HepG2 (cell line): Measurements from ENCODE around the gene CDYL. TPM values are rescaled to one million over a fixed set of nuclear protein-coding genes. Genes with fewer than 3 reads are reported as not detected.

ENCODE experiments used
- CEBPB ChIP-seq: IDR thresholded peaks from 2 replicates; pipeline ENCODE4 v1.6.1; 2011; ENCODE audit warnings: low read depth, low read length, improper control_type of control experiment, borderline replicate concordance
- CEBPG ChIP-seq: IDR thresholded peaks from 2 replicates; pipeline ENCODE4 v1.6.1; 2016
- DPF2 ChIP-seq: sonication (generic); formaldehyde crosslinking; IDR thresholded peaks from 2 replicates; pipeline ENCODE4 v1.4.0; 2020; ENCODE audit warnings: mild to moderate bottlenecking, low read depth, missing genetic modification reagents, borderline replicate concordance
- ETV6 ChIP-seq: sonication (generic); formaldehyde crosslinking; conservative IDR thresholded peaks from 2 replicates; pipeline ENCODE4 v1.4.0; 2020; ENCODE audit warnings: missing genetic modification reagents
- FUBP1 ChIP-seq: sonication (generic); formaldehyde crosslinking; IDR thresholded peaks from 2 replicates; pipeline ENCODE4 v1.5.1; 2020; ENCODE audit warnings: missing genetic modification reagents, mild to moderate bottlenecking, borderline replicate concordance
- HMGA1 ChIP-seq: sonication (generic); formaldehyde crosslinking; conservative IDR thresholded peaks from 2 replicates; pipeline ENCODE4 v1.4.0; 2020; ENCODE audit warnings: missing genetic modification reagents
- IRF1 ChIP-seq: sonication (generic); formaldehyde crosslinking; IDR thresholded peaks from 2 replicates; pipeline ENCODE4 v1.4.0; 2020; ENCODE audit warnings: low read depth, mild to moderate bottlenecking, missing genetic modification reagents
- KDM1A ChIP-seq: IDR thresholded peaks from 2 replicates; pipeline ENCODE4 v1.6.1; 2016; ENCODE audit warnings: missing compliant biosample characterization
- KLF13 ChIP-seq: sonication (generic); formaldehyde crosslinking; IDR thresholded peaks from 2 replicates; pipeline ENCODE4 v1.4.0; 2020; ENCODE audit warnings: mild to moderate bottlenecking, missing genetic modification reagents
- KLF15 ChIP-seq: sonication (generic); formaldehyde crosslinking; IDR thresholded peaks from 2 replicates; pipeline ENCODE4 v1.8.1; 2023; ENCODE audit warnings: borderline replicate concordance, mild to moderate bottlenecking, inconsistent platforms, missing genetic modification reagents, mixed read lengths
- MBD4 ChIP-seq: IDR thresholded peaks from 2 replicates; pipeline ENCODE4 v1.6.1; 2012; ENCODE audit warnings: low read length, inconsistent platforms, borderline replicate concordance
- PBX3 ChIP-seq: sonication (generic); formaldehyde crosslinking; IDR thresholded peaks from 2 replicates; pipeline ENCODE4 v1.8.1; 2023; ENCODE audit warnings: missing genetic modification reagents, inconsistent platforms, borderline replicate concordance
- PCBP1 ChIP-seq: fragments of 200-400 bp; formaldehyde crosslinking; IDR thresholded peaks from 2 replicates; pipeline ENCODE4 v1.6.1; 2017; ENCODE audit warnings: mild to moderate bottlenecking, low read depth, low read length, borderline replicate concordance
- POLR2A ChIP-seq, 2 experiments: IDR thresholded peaks; 2 replicates each; pipeline ENCODE4 v1.6.1; 2011; ENCODE audit warnings: low read depth in 2 of 2, low read length in 2 of 2, mild to moderate bottlenecking in 1 of 2, moderate library complexity in 1 of 2; ENCODE audit not compliant: insufficient read depth in 1 of 2
- RFX3 ChIP-seq: IDR thresholded peaks from 2 replicates; pipeline ENCODE4 v1.6.1; 2016; ENCODE audit warnings: missing biosample characterization, missing genetic modification reagents
- TEAD2 ChIP-seq: sonication (generic); formaldehyde crosslinking; IDR thresholded peaks from 2 replicates; pipeline ENCODE4 v1.9.0; 2021; ENCODE audit warnings: missing genetic modification reagents
- ZC3H4 ChIP-seq: sonication (generic); formaldehyde crosslinking; IDR thresholded peaks from 2 replicates; pipeline ENCODE4 v1.4.0; 2020; ENCODE audit warnings: missing genetic modification reagents, borderline replicate concordance
- ZMAT5 ChIP-seq: sonication (generic); formaldehyde crosslinking; IDR thresholded peaks from 2 replicates; pipeline ENCODE4 v1.5.0; 2020; ENCODE audit warnings: mild to moderate bottlenecking, low read depth, missing genetic modification reagents, borderline replicate concordance
- ZNF30 ChIP-seq: sonication (generic); formaldehyde crosslinking; IDR thresholded peaks from 2 replicates; pipeline ENCODE4 v1.5.0; 2020; ENCODE audit warnings: mild to moderate bottlenecking, missing genetic modification reagents
- ZNF441 ChIP-seq: sonication (generic); formaldehyde crosslinking; IDR thresholded peaks from 2 replicates; pipeline ENCODE4 v1.7.0; 2021; ENCODE audit warnings: missing genetic modification reagents, borderline replicate concordance
- ZNF451 ChIP-seq: sonication (generic); formaldehyde crosslinking; IDR thresholded peaks from 2 replicates; pipeline ENCODE4 v1.5.0; 2020; ENCODE audit warnings: mild to moderate bottlenecking, missing genetic modification reagents
- ZNF546 ChIP-seq: sonication (generic); formaldehyde crosslinking; conservative IDR thresholded peaks from 2 replicates; pipeline ENCODE4 v1.8.1; 2023; ENCODE audit warnings: mild to moderate bottlenecking, missing genetic modification reagents
- ZNF549 ChIP-seq: sonication (generic); formaldehyde crosslinking; IDR thresholded peaks from 2 replicates; pipeline ENCODE4 v1.5.0; 2020; ENCODE audit warnings: missing genetic modification reagents
- ZNF562 ChIP-seq: sonication (generic); formaldehyde crosslinking; IDR thresholded peaks from 2 replicates; pipeline ENCODE4 v1.8.0; 2022; ENCODE audit warnings: missing genetic modification reagents, borderline replicate concordance
- ZNF670 ChIP-seq: sonication (generic); formaldehyde crosslinking; IDR thresholded peaks from 2 replicates; pipeline ENCODE4 v1.8.0; 2022; ENCODE audit warnings: mild to moderate bottlenecking, missing genetic modification reagents, borderline replicate concordance
- ZNF780A ChIP-seq: sonication (generic); formaldehyde crosslinking; IDR thresholded peaks from 2 replicates; pipeline ENCODE4 v1.8.0; 2022; ENCODE audit warnings: mild to moderate bottlenecking, missing genetic modification reagents, moderate library complexity
- ZNF788 ChIP-seq: sonication (generic); formaldehyde crosslinking; IDR thresholded peaks from 2 replicates; pipeline ENCODE4 v1.5.0; 2020; ENCODE audit warnings: mild to moderate bottlenecking, missing genetic modification reagents, borderline replicate concordance
- polyA plus RNA-seq, 8 experiments: library from polyadenylated mRNA; depleted of rRNA in 3 of 8; stranded (reverse) in 7 of 8; unstranded in 1 of 8; fragments of >200 nt; fragmentation: Illumina TruSeq in 4 of 8; extraction: Trizol in 4 of 8; gene quantifications; 2 replicates each; pipeline versions ENCODE4 v1.2.1 to v1.2.3, GENCODE V29; 2011 to 2016; ENCODE audit warnings: low read depth in 4 of 8, missing spikeins in 1 of 8, mixed read lengths in 1 of 8; ENCODE audit not compliant: insufficient read depth in 1 of 8
- total RNA-seq, 5 experiments: library from RNA; depleted of rRNA; stranded (reverse); fragments of >200 nt; fragmentation: Illumina TruSeq; extraction: Trizol; gene quantifications; 2 replicates each; pipeline ENCODE4 v1.2.3, GENCODE V29; 2016; ENCODE audit warnings: low read depth in 1 of 5

CDYL gene
- total and polyA plus RNA-seq, 2 of the 13 experiments (the other 11 are each of a cell fraction or from before 2014, with no cell fraction given): 22.8 to 105 TPM

- 0 out of 2 replicates have a peak, but pooled peaks have one; percentile 80 for TF ChIP-seq FUBP1 (CRISPR knock-in tag)
- TF ChIP-seq KDM1A: no peak
- no peak for TF ChIP-seq CEBPB
- peak; percentile 74; the same call in 1 of the 2 replicates for TF ChIP-seq ZNF549 (CRISPR knock-in tag)
- 0 out of 2 replicates have a peak, but pooled peaks have one; percentile 56 for TF ChIP-seq PBX3 (CRISPR knock-in tag)
- TF ChIP-seq ZNF546 (CRISPR knock-in tag): no peak
- no peak for TF ChIP-seq ZNF562
- TF ChIP-seq TEAD2 (CRISPR knock-in tag): peak; percentile 61; the same call in 1 of the 2 replicates
- TF ChIP-seq KLF13 (CRISPR knock-in tag): no peak
- TF ChIP-seq ZNF780A (CRISPR knock-in tag): no peak
- no peak for TF ChIP-seq CEBPG (CRISPR knock-in tag)
- peak; percentile 40; the same call in 1 of the 2 replicates for TF ChIP-seq KLF15 (CRISPR knock-in tag)
- TF ChIP-seq HMGA1 (CRISPR knock-in tag): no peak
- TF ChIP-seq ZNF670 (CRISPR knock-in tag): peak; percentile 2; the same call in 1 of the 2 replicates
- TF ChIP-seq POLR2A (IDR thresholded peaks at IDR 0.05; ENCODE audit: insufficient read depth in 1 of 2, low read depth in 2 of 2, low read length in 2 of 2): peak; percentile 69 to 90
- TF ChIP-seq PCBP1: no peak; the same call in 1 of the 2 replicates
- TF ChIP-seq RFX3 (CRISPR knock-in tag): peak; percentile 21; the same call in 1 of the 2 replicates
- no peak for TF ChIP-seq ZMAT5 (CRISPR knock-in tag)
- 0 out of 2 replicates have a peak, but pooled peaks have one; percentile 19 for TF ChIP-seq IRF1 (CRISPR knock-in tag)
- TF ChIP-seq ZC3H4 (CRISPR knock-in tag): no peak
- no peak; the same call in 1 of the 2 replicates for TF ChIP-seq DPF2 (CRISPR knock-in tag)
- peak; percentile 53; the same call in 1 of the 2 replicates for TF ChIP-seq ZNF788 (CRISPR knock-in tag)
- TF ChIP-seq ZNF451 (CRISPR knock-in tag): peak; percentile 91
- peak; percentile 81 for TF ChIP-seq ZNF441
- TF ChIP-seq MBD4: no peak
- no peak; the same call in 1 of the 2 replicates for TF ChIP-seq ZNF30 (CRISPR knock-in tag)
- TF ChIP-seq ETV6: 0 out of 2 replicates have a peak, but pooled peaks have one; percentile 61
These were observed 227.6 kb downstream of the CDYL start, which contains the start of gene RPP40 (continued) for GRCh38 chr6:5003604-5004372.
